Mesothelial cell of epicardium (in vitro differentiated cells): ENCODE data around the gene MLLT3. TPM values are rescaled to one million over a fixed set of nuclear protein-coding genes. Genes with fewer than 3 reads are reported as not detected.

Experiments used
- DNase-seq, 2 experiments: peaks; one replicate each; pipeline ENCODE4 v3.0.0; 2021; ENCODE audit warnings: low spot score in 2 of 2; ENCODE audit not compliant: unreplicated experiment in 2 of 2
- H3K27ac Mint-ChIP-seq: 2 replicates; pipeline ENCODE4 v1.8.0; 2021; ENCODE audit warnings: mixed read lengths
- H3K27me3 Mint-ChIP-seq: 2 replicates; pipeline ENCODE4 v1.8.0; 2021; ENCODE audit warnings: low read depth, mixed read lengths
- H3K36me3 Mint-ChIP-seq: 2 replicates; pipeline ENCODE4 v1.8.0; 2021; ENCODE audit warnings: mixed read lengths
- H3K4me1 Mint-ChIP-seq: 2 replicates; pipeline ENCODE4 v1.8.0; 2021; ENCODE audit warnings: mixed read lengths
- H3K4me3 Mint-ChIP-seq: 2 replicates; pipeline ENCODE4 v1.8.0; 2021; ENCODE audit warnings: mild to moderate bottlenecking, moderate library complexity, mixed read lengths
- H3K9me3 Mint-ChIP-seq: 2 replicates; pipeline ENCODE4 v1.8.0; 2021; ENCODE audit warnings: mixed read lengths
- total RNA-seq: library from RNA; stranded (reverse); gene quantifications from 3 replicates; pipeline ENCODE4 v1.2.1, GENCODE V29; 2021
- TF ChIP-seq, protein P1 (sequence below): fragments of 200-600 bp; sonication (generic); IDR thresholded peaks from one replicate; pipeline ENCODE4 v1.5.0; 2021; ENCODE audit warnings: antibody characterized with exemption; ENCODE audit not compliant: unreplicated experiment

The MLLT3 gene
- total RNA-seq, 1 donor from 2014 or later = 45.8 TPM

DNA sequence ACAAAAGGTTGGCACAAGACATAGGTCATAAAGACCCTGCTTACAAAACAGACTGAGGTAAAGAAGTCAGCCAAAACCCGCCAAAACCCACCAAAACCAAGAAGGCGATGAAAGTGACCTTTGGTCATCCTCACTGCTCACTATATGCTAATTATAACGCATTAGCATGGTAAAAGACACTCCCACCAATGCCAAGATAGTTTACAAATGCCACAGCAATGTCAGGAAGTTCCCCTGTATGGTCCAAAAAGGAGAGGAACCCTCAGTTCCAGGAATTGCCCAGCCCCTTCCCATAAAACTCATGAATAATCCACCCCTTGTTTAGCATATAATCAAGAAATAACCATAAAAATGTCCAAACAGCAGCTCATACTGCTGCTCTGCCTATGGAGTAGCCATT, 27.7 kb downstream of the MLLT3 start:
- Mint-ChIP-seq H3K9me3 (no peaks in the 10 kb centered on the region), H3K4me3 (no peak overlapping the region), H3K27me3 (no peaks in the 10 kb centered on the region), H3K4me1 (peaks cover 10% of the 10 kb centered on the region), H3K27ac (no peak overlapping the region), H3K36me3 (peaks cover 6% of the 10 kb centered on the region)
- TF ChIP-seq, protein P1, sequence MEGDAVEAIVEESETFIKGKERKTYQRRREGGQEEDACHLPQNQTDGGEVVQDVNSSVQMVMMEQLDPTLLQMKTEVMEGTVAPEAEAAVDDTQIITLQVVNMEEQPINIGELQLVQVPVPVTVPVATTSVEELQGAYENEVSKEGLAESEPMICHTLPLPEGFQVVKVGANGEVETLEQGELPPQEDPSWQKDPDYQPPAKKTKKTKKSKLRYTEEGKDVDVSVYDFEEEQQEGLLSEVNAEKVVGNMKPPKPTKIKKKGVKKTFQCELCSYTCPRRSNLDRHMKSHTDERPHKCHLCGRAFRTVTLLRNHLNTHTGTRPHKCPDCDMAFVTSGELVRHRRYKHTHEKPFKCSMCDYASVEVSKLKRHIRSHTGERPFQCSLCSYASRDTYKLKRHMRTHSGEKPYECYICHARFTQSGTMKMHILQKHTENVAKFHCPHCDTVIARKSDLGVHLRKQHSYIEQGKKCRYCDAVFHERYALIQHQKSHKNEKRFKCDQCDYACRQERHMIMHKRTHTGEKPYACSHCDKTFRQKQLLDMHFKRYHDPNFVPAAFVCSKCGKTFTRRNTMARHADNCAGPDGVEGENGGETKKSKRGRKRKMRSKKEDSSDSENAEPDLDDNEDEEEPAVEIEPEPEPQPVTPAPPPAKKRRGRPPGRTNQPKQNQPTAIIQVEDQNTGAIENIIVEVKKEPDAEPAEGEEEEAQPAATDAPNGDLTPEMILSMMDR = no peak
- no peak for DNase-seq

DNA sequence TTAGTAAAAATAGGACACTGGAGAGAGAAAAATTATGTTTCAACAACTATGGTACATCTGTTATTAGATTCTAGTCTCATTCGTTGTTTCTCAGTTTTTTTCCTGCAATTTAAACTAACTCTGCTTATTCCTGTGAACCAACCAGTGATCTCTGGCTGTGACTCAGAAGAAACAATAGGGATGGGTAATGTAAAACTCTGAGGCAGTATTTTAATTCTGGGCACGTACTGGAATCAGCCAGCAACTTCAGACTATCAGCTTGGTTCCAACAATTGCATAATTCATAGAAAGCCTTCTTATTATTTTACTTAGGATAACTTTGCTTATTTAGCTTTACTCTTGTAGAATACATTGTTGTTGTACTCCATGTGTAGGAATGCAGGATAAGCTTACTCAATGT, 28.8 kb downstream of the MLLT3 start:
- no peak for DNase-seq
- TF ChIP-seq, protein P1 = no peak
- Mint-ChIP-seq H3K36me3 (peaks cover 3% of the 10 kb centered on the region), H3K27ac (no peak overlapping the region), H3K4me1 (peaks cover 10% of the 10 kb centered on the region), H3K9me3 (no peaks in the 10 kb centered on the region), H3K4me3 (no peak overlapping the region), H3K27me3 (no peaks in the 10 kb centered on the region)

DNA sequence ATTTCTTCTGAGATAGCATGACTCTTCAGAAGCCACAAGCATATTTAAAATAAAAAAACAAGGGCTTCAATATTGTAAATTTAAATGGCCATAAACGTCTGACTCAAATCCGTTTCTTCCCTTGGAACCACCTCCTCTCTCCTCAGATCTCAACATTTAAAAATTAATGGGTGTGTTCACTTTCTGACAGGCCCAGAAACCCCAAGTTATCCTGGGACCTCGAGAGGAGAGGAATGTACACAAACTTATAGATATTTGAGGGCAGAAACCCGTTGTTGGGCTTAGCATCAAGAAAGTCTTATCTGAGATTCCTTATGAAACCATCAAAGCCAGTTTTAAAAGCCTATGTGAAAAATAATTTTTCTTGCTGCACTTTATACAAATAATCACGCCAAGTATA, 29.2 kb downstream of the MLLT3 start:
- Mint-ChIP-seq H3K4me1 (peaks cover 10% of the 10 kb centered on the region), H3K27ac (peak overlapping the region; percentile 12), H3K36me3 (peaks cover 3% of the 10 kb centered on the region), H3K27me3 (no peaks in the 10 kb centered on the region), H3K4me3 (no peak overlapping the region), H3K9me3 (no peaks in the 10 kb centered on the region)
- TF ChIP-seq, protein P1 = no peak
- DNase-seq = no peak

DNA sequence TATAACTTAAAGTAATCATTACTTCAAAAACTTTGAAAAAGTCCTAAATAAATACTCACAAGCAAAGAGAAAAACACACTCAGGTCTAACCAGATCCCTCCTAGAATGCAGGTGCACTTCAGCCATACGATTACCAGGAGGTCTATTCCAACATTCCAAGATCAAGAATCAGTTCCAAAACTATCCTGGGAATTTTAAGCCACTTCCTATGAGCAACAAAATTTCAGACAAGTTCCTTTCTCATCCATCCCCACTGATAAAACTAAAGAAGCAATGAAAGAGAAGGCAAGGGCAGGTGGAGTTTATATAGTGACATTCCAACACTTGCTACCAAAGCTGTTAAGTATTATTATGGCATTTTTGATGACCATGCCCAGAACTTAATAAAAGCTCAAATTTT, 29.6 kb downstream of the MLLT3 start:
- H3K27me3 Mint-ChIP-seq = no peaks in the 10 kb centered on the region
- H3K36me3 Mint-ChIP-seq = peaks cover 3% of the 10 kb centered on the region
- no peak overlapping the region for H3K4me3 Mint-ChIP-seq
- H3K9me3 Mint-ChIP-seq = no peaks in the 10 kb centered on the region
- peaks cover 10% of the 10 kb centered on the region for H3K4me1 Mint-ChIP-seq
- TF ChIP-seq, protein P1 = no peak
- no peak for DNase-seq
- H3K27ac Mint-ChIP-seq = no peak overlapping the region

DNA sequence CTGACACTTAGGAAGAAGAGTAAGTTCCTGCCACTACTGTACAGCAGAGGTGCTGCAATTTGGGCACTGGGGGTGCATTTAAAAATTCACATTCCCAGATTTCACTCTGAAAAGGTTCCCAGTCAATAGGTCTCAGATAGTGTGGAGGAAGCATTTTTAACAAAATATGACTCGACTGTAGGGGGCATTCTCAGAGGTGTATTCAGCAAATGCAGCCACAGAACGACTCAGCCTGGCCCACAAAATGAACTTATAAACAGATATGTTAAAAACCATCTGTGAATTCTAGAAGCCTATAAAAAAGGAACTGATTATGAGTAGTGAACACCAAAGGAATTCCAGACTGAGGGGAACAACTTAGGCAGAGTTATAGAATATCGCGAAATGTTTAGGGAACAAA, 31.1 kb downstream of the MLLT3 start:
- H3K9me3 Mint-ChIP-seq = no peaks in the 10 kb centered on the region
- TF ChIP-seq, protein P1 = no peak
- no peaks in the 10 kb centered on the region for H3K27me3 Mint-ChIP-seq
- no peak overlapping the region for H3K27ac Mint-ChIP-seq
- no peak overlapping the region for H3K4me3 Mint-ChIP-seq
- peaks cover 14% of the 10 kb centered on the region for H3K4me1 Mint-ChIP-seq
- DNase-seq = no peak
- peaks cover 3% of the 10 kb centered on the region for H3K36me3 Mint-ChIP-seq
